HG02678 (cell line): ENCODE data around the gene PPFIBP2.

Experiments used
- ATAC-seq: cut with Tn5 transposase; IDR thresholded peaks from one replicate; pipeline ENCODE4 v1.9.1; 2021; ENCODE audit warnings: mild to moderate bottlenecking, moderate library complexity; ENCODE audit not compliant: unreplicated experiment

PPFIBP2 gene

DNA sequence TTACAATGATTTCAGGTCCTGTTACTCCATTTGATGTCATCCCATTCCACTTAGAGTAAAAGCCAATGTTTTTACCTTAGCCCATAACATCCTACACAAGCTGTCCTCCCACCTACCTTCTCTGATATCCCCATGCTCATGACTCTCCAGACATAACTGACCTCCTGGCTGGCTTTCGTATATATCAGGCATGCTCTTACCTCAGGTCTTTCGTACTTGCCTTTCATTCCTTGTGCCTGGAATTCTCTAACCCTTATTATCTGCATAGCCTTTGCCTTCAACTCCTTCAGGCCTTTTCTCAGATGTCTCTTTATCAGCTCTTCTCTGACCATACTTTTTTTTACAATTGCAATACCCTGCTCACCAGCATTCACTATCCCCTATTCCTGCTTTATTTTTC lies 169.8 kb downstream of the PPFIBP2 start:
- no peak for ATAC-seq

DNA sequence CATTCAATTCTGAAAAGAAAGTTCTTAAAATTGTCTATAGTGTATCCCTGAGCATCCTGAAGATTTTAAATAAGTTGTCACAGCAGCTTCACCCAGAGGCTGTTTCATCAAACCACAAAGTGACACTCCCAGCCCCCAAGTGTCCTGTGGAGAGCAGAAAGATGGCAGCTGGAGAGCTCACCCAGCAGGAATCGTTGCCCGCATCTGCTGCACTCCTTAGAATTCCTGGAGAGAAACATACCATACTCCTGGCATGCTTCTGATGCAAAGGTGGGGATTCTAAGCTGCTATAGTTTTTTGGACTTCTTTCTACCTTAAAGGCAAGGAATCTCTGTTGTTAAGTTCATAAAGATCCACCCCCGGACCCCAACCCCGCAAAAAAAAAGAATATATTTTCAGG lies 173.0 kb downstream of the PPFIBP2 start:
- no peak for ATAC-seq

DNA sequence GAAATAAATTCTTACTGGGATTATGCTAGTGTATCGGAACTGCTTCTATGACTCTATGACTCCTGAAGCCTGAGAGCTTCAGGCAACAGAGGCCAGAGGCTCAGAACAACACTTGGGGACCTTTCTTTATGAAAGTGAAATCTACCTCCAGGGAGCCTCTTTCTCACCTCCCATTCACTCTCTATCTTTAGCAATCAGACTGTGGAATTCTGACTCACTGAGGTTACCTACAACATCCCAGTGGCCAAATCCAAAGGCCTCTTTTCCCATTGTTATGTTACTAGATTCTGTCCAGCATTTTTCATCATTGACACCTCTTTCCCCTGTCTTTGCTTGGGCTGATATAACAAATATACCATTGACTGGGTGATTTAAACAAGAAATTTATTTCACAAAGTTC lies 173.6 kb downstream of the PPFIBP2 start:
- ATAC-seq: no peak

DNA sequence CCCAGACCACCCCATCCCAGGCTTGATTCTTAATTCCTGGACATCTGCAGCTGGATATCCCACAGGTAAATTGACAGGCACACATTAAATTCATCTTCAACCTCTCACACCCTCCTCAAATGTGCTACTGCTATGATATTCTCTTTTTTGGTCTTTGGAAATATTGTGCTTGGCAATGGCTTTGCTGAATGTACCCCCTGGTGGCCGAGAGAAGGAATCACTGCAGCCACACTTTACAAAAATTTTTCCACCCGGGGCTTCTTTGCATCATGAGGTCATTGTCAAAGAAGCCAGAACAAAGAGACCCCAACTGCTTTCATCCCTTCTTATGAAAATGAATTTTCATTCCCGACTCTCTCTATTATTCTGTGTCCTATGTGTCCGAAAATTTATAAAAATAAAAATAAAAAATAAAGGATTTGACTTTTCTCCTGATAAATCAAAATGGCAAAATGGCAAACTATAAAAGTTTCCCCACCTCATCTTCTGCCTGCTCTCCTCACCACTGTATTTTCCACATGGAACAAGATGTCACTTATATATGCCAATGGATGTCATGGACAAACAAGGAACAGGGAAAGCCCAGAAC lies 174.5 kb downstream of the PPFIBP2 start:
- ATAC-seq: peak; percentile 67

DNA sequence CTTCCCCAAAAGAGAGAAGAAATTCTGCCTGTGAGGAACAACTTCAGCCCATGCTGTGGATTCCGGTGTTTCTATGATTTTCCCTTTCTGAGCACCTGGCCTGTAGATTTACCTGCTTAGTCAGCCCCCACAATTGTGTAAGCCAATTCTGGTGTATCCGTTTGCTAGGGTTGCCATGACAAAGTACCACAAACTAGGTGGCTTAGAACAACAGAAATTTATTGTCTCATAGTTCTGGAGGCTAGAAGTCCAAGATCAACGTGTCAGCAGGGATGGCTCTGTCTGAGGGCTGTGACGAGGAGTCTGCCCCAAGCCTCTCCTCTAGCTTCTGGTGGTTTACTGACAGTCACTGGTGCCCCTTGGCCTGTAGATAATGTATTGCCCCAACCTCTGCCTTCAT lies 175.4 kb downstream of the PPFIBP2 start:
- no peak for ATAC-seq

DNA sequence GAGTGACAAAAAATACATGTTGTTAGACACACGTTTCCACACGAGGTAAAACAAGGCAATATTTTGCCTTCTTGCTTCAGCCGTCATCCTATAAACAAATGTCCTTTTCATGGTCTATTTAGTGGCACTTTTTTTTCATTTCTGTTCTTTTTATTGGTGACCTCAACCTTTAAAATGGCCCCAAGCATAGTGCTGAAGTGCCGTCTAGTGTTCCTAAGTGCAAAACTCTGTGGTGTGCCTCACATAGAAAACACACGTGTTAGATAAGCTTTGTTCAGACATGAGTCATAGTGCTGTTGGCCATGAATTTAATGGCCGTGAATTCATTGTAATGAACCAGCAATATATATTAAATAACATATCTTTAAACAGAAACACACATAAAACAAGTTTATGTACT lies 176.8 kb downstream of the PPFIBP2 start:
- ATAC-seq: peak; percentile 51

DNA sequence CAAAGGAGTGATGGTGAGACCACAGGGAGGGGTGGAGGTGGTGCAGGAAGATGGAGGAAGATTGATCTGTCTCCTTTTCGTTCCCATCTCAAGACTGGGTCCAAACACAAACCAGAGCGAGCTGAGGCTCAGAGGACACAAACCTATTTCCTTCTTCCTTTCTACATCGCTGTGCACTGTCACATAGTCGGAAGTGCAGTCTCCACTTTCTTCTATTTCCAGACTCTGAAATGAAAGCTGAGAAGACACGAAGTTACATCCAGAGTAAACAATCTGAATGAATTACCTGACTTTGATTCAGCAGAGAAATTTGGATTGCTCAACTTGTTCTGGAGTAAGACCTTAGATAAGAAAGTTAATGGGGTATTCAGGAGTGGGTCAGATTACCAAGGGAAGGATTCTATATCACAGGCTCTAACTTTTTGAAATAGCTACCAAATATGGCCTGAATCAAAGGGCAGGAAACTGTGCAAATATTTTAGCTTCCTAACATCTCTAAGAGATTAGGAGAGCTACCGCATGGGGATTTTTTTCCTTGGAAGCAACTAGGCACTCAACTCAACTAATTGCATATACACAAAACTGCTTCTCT lies 178.1 kb downstream of the PPFIBP2 start:
- ATAC-seq: no peak

DNA sequence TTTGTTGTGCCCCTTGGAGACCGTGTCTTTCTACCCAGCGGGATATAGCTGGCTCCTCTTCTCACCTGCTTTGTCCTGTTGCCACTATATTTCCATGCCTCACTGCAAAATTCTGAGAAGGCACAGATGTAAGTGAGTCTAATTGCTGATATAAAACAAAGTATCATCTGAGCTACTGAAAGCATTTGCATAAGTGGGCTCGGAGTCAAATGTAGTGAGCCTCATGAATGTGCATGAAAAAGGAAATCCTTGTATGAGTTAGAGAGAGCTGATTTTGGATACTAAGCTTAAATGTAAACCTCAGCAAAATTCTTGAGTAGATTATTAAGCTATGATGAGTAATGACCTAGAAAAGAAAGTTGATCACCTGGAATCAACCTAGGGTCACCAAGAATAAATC lies 178.6 kb downstream of the PPFIBP2 start:
- no peak for ATAC-seq

DNA sequence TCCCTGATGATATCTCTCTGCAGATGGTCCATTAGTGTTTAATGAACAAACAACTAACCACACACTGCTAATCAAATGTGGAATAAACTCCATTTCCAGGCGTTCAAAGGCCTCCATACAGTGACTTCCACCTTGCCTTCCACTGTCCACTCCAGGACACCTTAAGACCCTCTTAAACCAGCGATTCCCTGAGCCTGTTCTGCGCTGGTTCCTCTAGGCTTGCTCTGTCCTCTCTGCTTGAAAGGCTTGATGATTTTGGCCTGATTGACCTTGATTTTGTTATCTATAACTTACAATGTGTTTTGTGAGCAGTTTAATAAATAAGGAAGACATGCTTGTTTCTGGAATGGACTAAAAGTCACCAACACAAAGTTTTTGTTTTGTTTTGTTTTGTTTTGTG lies 180.4 kb downstream of the PPFIBP2 start:
- no peak for ATAC-seq

DNA sequence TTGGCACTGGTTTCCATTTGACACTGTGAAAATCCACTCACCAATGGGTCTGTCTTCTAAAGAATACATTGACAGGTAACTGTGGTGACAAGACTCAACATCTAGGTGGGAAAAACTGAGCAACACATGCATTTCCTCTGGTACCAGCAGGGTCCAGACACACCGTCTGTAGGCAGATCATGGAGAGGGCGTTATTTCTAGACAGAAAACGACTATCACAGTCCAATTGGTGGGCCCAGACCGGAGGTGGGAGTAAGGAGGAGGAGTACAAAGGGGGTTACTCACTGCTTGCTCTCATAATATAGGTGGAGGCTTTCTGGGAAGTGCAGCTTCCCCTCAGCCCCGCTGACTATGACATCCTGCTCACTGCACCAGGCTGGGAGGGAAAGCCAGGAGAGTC lies 182.6 kb downstream of the PPFIBP2 start:
- no peak for ATAC-seq
